ENCODE measurements around the gene SEC14L1.
A peak's percentile ranks its signal among the peaks of the same experiment; 100 is the strongest.

SEC14L1 gene

GRCh38 chr17:77097631-77098180 is 43.1 kb upstream of the SEC14L1 start:
- WGBS, result 87% methylated on average over 4 of the region's 6 CpGs
- Histone ChIP-seq H4K91ac (ENCODE audit: low read length) (peak overlapping the region; percentile 59), H3K14ac (ENCODE audit: low read length in 2 of 2) (no peak overlapping the region)

GRCh38 chr17:77098884-77099545 is 41.8 kb upstream of the SEC14L1 start:
- Histone ChIP-seq H3K9me3 (ENCODE audit: control insufficient read depth, low read length) (no peaks in the 10 kb centered on the region), H3K36me3 (ENCODE audit: control insufficient read depth in 1 of 2, insufficient read depth in 2 of 2, low read depth in 1 of 2, low read length in 2 of 2) (peaks cover 20 to 25% of the 10 kb centered on the region in 2 experiments), H2BK120ac (ENCODE audit: low read depth, low read length) (peak overlapping the region; percentile 11), H3K9ac (ENCODE audit: low read length) (peak overlapping the region; percentile 56), H2BK12ac (ENCODE audit: low read length in 2 of 2) (no peak overlapping the region), H2AK5ac (ENCODE audit: low read length, severe bottlenecking) (peak overlapping the region; percentile 77), H2BK5ac (ENCODE audit: low read depth, low read length, poor library complexity, severe bottlenecking) (no peak overlapping the region), H4K91ac (ENCODE audit: low read length) (no peak overlapping the region), H3K4ac (ENCODE audit: low read depth in 1 of 2, low read length in 2 of 2) (no peak overlapping the region), H3K4me2 (ENCODE audit: low read length, poor library complexity, severe bottlenecking) (no peak overlapping the region), H2AFZ (ENCODE audit: low read depth, low read length) (no peak overlapping the region), H3K79me1 (replicated peaks; ENCODE audit: low read length, poor library complexity, severe bottlenecking) (peaks cover 12% of the 10 kb centered on the region), H3K27me3 (ENCODE audit: control insufficient read depth in 1 of 2, insufficient read depth in 1 of 2, low read length in 2 of 2) (no peaks in the 10 kb centered on the region), H3K4me1 (ENCODE audit: control insufficient read depth, insufficient read depth, low read depth, low read length) (peaks cover 19% of the 10 kb centered on the region), H3K14ac (ENCODE audit: low read length in 2 of 2) (no peak overlapping the region), H4K8ac (ENCODE audit: low read length) (no peak overlapping the region), H3K4me3 (ENCODE audit: insufficient read depth in 1 of 2, low read depth in 1 of 2, low read length in 2 of 2) (no peak overlapping the region), H2BK15ac (ENCODE audit: low read depth, poor library complexity, severe bottlenecking) (no peak overlapping the region), H3K18ac (ENCODE audit: low read depth in 1 of 2, low read length in 2 of 2) (no peak overlapping the region), H3K27ac (ENCODE audit: low read length, poor library complexity, severe bottlenecking) (peak overlapping the region; percentile 43), H3K23ac (ENCODE audit: low read length in 2 of 2) (no peak overlapping the region)
- 85% methylated on average over 8 of the region's 9 CpGs for WGBS
- DNase-seq, result peak; percentile 79

More at GRCh38 chr17:77097631-77098180, 43.1 kb upstream of the SEC14L1 start:
- H3K4me3 ChIP-seq (ENCODE audit: insufficient read depth in 1 of 2, low read depth in 1 of 2, low read length in 2 of 2), result no peak overlapping the region
- H3K18ac ChIP-seq (ENCODE audit: low read depth in 1 of 2, low read length in 2 of 2), result no peak overlapping the region
- H2BK120ac ChIP-seq (ENCODE audit: low read depth, low read length), result no peak overlapping the region
- H3K4me2 ChIP-seq (ENCODE audit: low read length, poor library complexity, severe bottlenecking), result no peak overlapping the region
- no peaks in the 10 kb centered on the region for H3K27me3 ChIP-seq (ENCODE audit: control insufficient read depth in 1 of 2, insufficient read depth in 1 of 2, low read length in 2 of 2)
- H3K4ac ChIP-seq (ENCODE audit: low read depth in 1 of 2, low read length in 2 of 2), result peak overlapping the region in 1 of 2 experiments; percentile 30
- H3K79me1 ChIP-seq (replicated peaks; ENCODE audit: low read length, poor library complexity, severe bottlenecking), result peaks cover 21% of the 10 kb centered on the region
- peak overlapping the region in 1 of 2 experiments; percentile 67 for H3K23ac ChIP-seq (ENCODE audit: low read length in 2 of 2)
- no peaks in the 10 kb centered on the region for H3K9me3 ChIP-seq (ENCODE audit: control insufficient read depth, low read length)
- no peak overlapping the region for H2BK15ac ChIP-seq (ENCODE audit: low read depth, poor library complexity, severe bottlenecking)
- no peak overlapping the region for H2BK12ac ChIP-seq (ENCODE audit: low read length in 2 of 2)
- H2AK5ac ChIP-seq (ENCODE audit: low read length, severe bottlenecking), result peak overlapping the region; percentile 67
- peaks cover 18% of the 10 kb centered on the region for H3K4me1 ChIP-seq (ENCODE audit: control insufficient read depth, insufficient read depth, low read depth, low read length)
- H2BK5ac ChIP-seq (ENCODE audit: low read depth, low read length, poor library complexity, severe bottlenecking), result no peak overlapping the region
- DNase-seq, result no peak
- peak overlapping the region; percentile 3 for H3K27ac ChIP-seq (ENCODE audit: low read length, poor library complexity, severe bottlenecking)
- no peak overlapping the region for H2AFZ ChIP-seq (ENCODE audit: low read depth, low read length)
- H3K9ac ChIP-seq (ENCODE audit: low read length), result no peak overlapping the region
- H3K36me3 ChIP-seq (ENCODE audit: control insufficient read depth in 1 of 2, insufficient read depth in 2 of 2, low read depth in 1 of 2, low read length in 2 of 2), result peaks cover 29 to 38% of the 10 kb centered on the region in 2 experiments
- H4K8ac ChIP-seq (ENCODE audit: low read length), result no peak overlapping the region

GRCh38 chr17:77099997-77100396 is 40.8 kb upstream of the SEC14L1 start:
- no peak overlapping the region for H3K14ac ChIP-seq (ENCODE audit: low read length in 2 of 2)
- H3K18ac ChIP-seq (ENCODE audit: low read depth in 1 of 2, low read length in 2 of 2), result peak overlapping the region in 1 of 2 experiments; percentile 25
- 98% methylated on average over 15 of the region's 15 CpGs for WGBS
- H3K23ac ChIP-seq (ENCODE audit: low read length in 2 of 2), result no peak overlapping the region
- peaks cover 19% of the 10 kb centered on the region for H3K4me1 ChIP-seq (ENCODE audit: control insufficient read depth, insufficient read depth, low read depth, low read length)
- peak overlapping the region; percentile 43 for H3K27ac ChIP-seq (ENCODE audit: low read length, poor library complexity, severe bottlenecking)
- peak overlapping the region in 1 of 2 experiments; percentile 1 for H3K4ac ChIP-seq (ENCODE audit: low read depth in 1 of 2, low read length in 2 of 2)
- H3K4me3 ChIP-seq (ENCODE audit: insufficient read depth in 1 of 2, low read depth in 1 of 2, low read length in 2 of 2), result no peak overlapping the region
- peaks cover 10% of the 10 kb centered on the region for H3K79me1 ChIP-seq (replicated peaks; ENCODE audit: low read length, poor library complexity, severe bottlenecking)
- peak overlapping the region in 1 of 2 experiments; percentile 4 for H2BK12ac ChIP-seq (ENCODE audit: low read length in 2 of 2)
- no peak for DNase-seq
- no peak overlapping the region for H4K8ac ChIP-seq (ENCODE audit: low read length)
- no peak overlapping the region for H2AK5ac ChIP-seq (ENCODE audit: low read length, severe bottlenecking)
- H2AFZ ChIP-seq (ENCODE audit: low read depth, low read length), result no peak overlapping the region
- H2BK5ac ChIP-seq (ENCODE audit: low read depth, low read length, poor library complexity, severe bottlenecking), result no peak overlapping the region
- H3K4me2 ChIP-seq (ENCODE audit: low read length, poor library complexity, severe bottlenecking), result peak overlapping the region; percentile 8
- H3K36me3 ChIP-seq (ENCODE audit: control insufficient read depth in 1 of 2, insufficient read depth in 2 of 2, low read depth in 1 of 2, low read length in 2 of 2), result peaks cover 12 to 16% of the 10 kb centered on the region in 2 experiments
- H3K9ac ChIP-seq (ENCODE audit: low read length), result no peak overlapping the region
- H3K9me3 ChIP-seq (ENCODE audit: control insufficient read depth, low read length), result no peaks in the 10 kb centered on the region
- no peak overlapping the region for H2BK120ac ChIP-seq (ENCODE audit: low read depth, low read length)
- H3K27me3 ChIP-seq (ENCODE audit: control insufficient read depth in 1 of 2, insufficient read depth in 1 of 2, low read length in 2 of 2), result no peaks in the 10 kb centered on the region
- H2BK15ac ChIP-seq (ENCODE audit: low read depth, poor library complexity, severe bottlenecking), result no peak overlapping the region
- no peak overlapping the region for H4K91ac ChIP-seq (ENCODE audit: low read length)

- no peak for DNase-seq
Measured at GRCh38 chr17:77101521-77102410, 39.0 kb upstream of the SEC14L1 start.

More at GRCh38 chr17:77101521-77102410, 39.0 kb upstream of the SEC14L1 start:
- Histone ChIP-seq H3K18ac (ENCODE audit: low read depth in 1 of 2, low read length in 2 of 2) (no peak overlapping the region), H3K36me3 (ENCODE audit: control insufficient read depth in 1 of 2, insufficient read depth in 2 of 2, low read depth in 1 of 2, low read length in 2 of 2) (peaks cover 3 to 6% of the 10 kb centered on the region in 2 experiments), H4K91ac (ENCODE audit: low read length) (no peak overlapping the region), H3K79me1 (replicated peaks; ENCODE audit: low read length, poor library complexity, severe bottlenecking) (peaks cover 10% of the 10 kb centered on the region), H2BK12ac (ENCODE audit: low read length in 2 of 2) (peak overlapping the region in 1 of 2 experiments; percentile 54), H3K14ac (ENCODE audit: low read length in 2 of 2) (no peak overlapping the region), H3K4me3 (ENCODE audit: insufficient read depth in 1 of 2, low read depth in 1 of 2, low read length in 2 of 2) (no peak overlapping the region), H3K9ac (ENCODE audit: low read length) (no peak overlapping the region), H3K23ac (ENCODE audit: low read length in 2 of 2) (no peak overlapping the region), H3K4me1 (ENCODE audit: control insufficient read depth, insufficient read depth, low read depth, low read length) (peaks cover 17% of the 10 kb centered on the region), H2AK5ac (ENCODE audit: low read length, severe bottlenecking) (peak overlapping the region; percentile 47), H2BK5ac (ENCODE audit: low read depth, low read length, poor library complexity, severe bottlenecking) (no peak overlapping the region), H3K4me2 (ENCODE audit: low read length, poor library complexity, severe bottlenecking) (peak overlapping the region; percentile 26), H2AFZ (ENCODE audit: low read depth, low read length) (no peak overlapping the region), H3K4ac (ENCODE audit: low read depth in 1 of 2, low read length in 2 of 2) (no peak overlapping the region), H3K27ac (ENCODE audit: low read length, poor library complexity, severe bottlenecking) (peak overlapping the region; percentile 70), H4K8ac (ENCODE audit: low read length) (no peak overlapping the region), H2BK15ac (ENCODE audit: low read depth, poor library complexity, severe bottlenecking) (no peak overlapping the region), H2BK120ac (ENCODE audit: low read depth, low read length) (no peak overlapping the region), H3K9me3 (ENCODE audit: control insufficient read depth, low read length) (no peaks in the 10 kb centered on the region), H3K27me3 (ENCODE audit: control insufficient read depth in 1 of 2, insufficient read depth in 1 of 2, low read length in 2 of 2) (no peaks in the 10 kb centered on the region)
- WGBS, result 91% methylated on average over 15 of the region's 15 CpGs

All from mesenchymal stem cell (in vitro differentiated cells and primary cell).